ENCODE results near the gene KRT84. TPM values are rescaled to one million over a fixed set of nuclear protein-coding genes. Genes with fewer than 3 reads are reported as not detected.
A peak's percentile ranks its signal among the peaks of the same experiment; 100 is the strongest.

Gene KRT84
- total and polyA plus RNA-seq, 4 donors = not detected

DNA sequence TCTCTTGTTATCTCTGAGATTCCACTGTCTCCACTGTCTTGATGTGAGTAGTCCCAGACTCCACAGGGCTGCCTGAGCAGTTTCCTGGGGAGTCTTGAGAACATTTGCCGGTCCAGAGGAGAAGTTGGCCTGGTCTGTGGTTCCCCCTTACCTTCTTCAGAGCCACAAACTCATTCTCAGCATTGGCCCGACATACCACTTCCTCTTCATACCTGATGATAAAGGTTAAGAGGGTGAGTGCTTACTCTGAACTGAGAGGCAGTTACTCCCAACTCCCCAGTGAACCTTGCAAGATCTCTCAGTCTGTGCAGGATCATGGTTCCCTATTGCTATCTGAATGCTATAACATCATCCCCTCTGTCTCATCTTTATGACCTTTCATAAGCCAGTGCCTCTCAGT, 2.6 kb downstream of the KRT84 start:
- no peak for ATAC-seq (ENCODE audit: insufficient read depth, low FRiP score)
- 29 to 51% methylated on average over 2 of the region's 2 CpGs for WGBS, 2 donors
- Histone ChIP-seq H3K4me1 (ENCODE audit: control insufficient read depth in 5 of 5, insufficient read depth in 5 of 5, low read length in 5 of 5) (no peaks in the 10 kb centered on the region), H3K9me3 (ENCODE audit: control insufficient read depth in 4 of 4, insufficient read depth in 3 of 4, low read length in 3 of 4) (no peaks in the 10 kb centered on the region), H3K4me3 (no peak overlapping the region), H3K27me3 (ENCODE audit: control insufficient read depth in 3 of 3, insufficient read depth in 3 of 3, low read length in 2 of 3) (peaks cover 0 to 13% (median 0%) of the 10 kb centered on the region in 3 donors), H3K9ac (ENCODE audit: insufficient read depth in 1 of 2, low read length in 2 of 2) (no peak overlapping the region), H3K36me3 (ENCODE audit: control insufficient read depth in 4 of 4, insufficient read depth in 4 of 4, low read length in 4 of 4) (no peaks in the 10 kb centered on the region), H3K27ac (ENCODE audit: low read depth in 1 of 2, low read length in 1 of 2) (no peak overlapping the region)
- TF ChIP-seq, protein P1, sequence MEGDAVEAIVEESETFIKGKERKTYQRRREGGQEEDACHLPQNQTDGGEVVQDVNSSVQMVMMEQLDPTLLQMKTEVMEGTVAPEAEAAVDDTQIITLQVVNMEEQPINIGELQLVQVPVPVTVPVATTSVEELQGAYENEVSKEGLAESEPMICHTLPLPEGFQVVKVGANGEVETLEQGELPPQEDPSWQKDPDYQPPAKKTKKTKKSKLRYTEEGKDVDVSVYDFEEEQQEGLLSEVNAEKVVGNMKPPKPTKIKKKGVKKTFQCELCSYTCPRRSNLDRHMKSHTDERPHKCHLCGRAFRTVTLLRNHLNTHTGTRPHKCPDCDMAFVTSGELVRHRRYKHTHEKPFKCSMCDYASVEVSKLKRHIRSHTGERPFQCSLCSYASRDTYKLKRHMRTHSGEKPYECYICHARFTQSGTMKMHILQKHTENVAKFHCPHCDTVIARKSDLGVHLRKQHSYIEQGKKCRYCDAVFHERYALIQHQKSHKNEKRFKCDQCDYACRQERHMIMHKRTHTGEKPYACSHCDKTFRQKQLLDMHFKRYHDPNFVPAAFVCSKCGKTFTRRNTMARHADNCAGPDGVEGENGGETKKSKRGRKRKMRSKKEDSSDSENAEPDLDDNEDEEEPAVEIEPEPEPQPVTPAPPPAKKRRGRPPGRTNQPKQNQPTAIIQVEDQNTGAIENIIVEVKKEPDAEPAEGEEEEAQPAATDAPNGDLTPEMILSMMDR (IDR thresholded peaks at IDR 0.05; ENCODE audit: control extremely low read depth, extremely low read depth) = no peak
- no peak for DNase-seq

DNA sequence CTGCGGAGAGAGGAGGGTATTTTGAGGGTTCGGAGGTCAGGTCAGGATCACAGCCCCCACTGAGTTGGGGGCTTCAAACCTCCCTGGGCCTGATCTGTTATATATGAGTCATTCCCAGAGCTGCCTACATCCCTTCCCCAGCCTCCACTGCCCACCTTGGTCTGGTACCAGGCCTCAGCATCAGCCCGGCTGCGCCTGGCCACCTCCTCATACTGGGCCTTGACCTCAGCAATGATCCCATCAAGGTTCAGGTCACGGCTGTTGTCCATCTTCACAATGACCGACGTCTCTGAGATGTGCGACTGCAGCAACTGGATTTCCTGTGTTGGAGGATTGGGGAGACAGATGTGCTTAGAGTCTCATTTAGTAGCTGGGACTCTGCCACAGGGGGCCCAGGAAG, 4.2 kb downstream of the KRT84 start:
- TF ChIP-seq, protein P1 (IDR thresholded peaks at IDR 0.05; ENCODE audit: control extremely low read depth, extremely low read depth) = no peak
- Histone ChIP-seq H3K9me3 (ENCODE audit: control insufficient read depth in 4 of 4, insufficient read depth in 3 of 4, low read length in 3 of 4) (no peaks in the 10 kb centered on the region), H3K4me1 (ENCODE audit: control insufficient read depth in 5 of 5, insufficient read depth in 5 of 5, low read length in 5 of 5) (no peaks in the 10 kb centered on the region), H3K27ac (ENCODE audit: low read depth in 1 of 2, low read length in 1 of 2) (no peak overlapping the region), H3K4me3 (no peak overlapping the region), H3K9ac (ENCODE audit: insufficient read depth in 1 of 2, low read length in 2 of 2) (no peak overlapping the region), H3K36me3 (ENCODE audit: control insufficient read depth in 4 of 4, insufficient read depth in 4 of 4, low read length in 4 of 4) (no peaks in the 10 kb centered on the region), H3K27me3 (ENCODE audit: control insufficient read depth in 3 of 3, insufficient read depth in 3 of 3, low read length in 2 of 3) (peaks cover 0 to 9% (median 0%) of the 10 kb centered on the region in 3 donors)
- ATAC-seq (ENCODE audit: insufficient read depth, low FRiP score) = no peak
- 85 to 87% methylated on average over 8 of the region's 8 CpGs for WGBS, 2 donors
- no peak for DNase-seq

DNA sequence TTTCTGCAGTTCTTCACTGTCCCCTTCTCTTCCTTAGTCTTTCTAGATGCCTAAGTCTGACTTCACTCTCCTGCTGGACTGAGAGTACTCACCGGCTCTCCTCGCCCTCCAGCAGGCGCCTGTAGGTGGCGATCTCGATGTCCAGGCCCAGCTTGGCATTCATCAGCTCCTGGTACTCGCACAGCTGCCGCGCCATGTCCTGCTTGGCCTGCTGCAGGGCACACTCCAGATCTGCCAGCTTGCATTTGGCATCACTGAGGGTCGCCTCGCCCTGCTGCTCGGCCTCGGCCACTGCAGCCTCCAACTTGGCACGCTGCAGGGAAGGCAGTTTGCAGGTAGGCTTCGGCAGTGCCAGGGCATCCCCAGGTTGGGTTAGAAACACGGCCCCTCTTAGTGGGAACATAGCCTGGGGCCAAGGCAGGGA, 5.2 kb downstream of the KRT84 start:
- Histone ChIP-seq H3K4me3 (no peak overlapping the region), H3K27me3 (ENCODE audit: control insufficient read depth in 3 of 3, insufficient read depth in 3 of 3, low read length in 2 of 3) (peaks cover 0 to 9% (median 0%) of the 10 kb centered on the region in 3 donors), H3K27ac (ENCODE audit: low read depth in 1 of 2, low read length in 1 of 2) (no peak overlapping the region), H3K9ac (ENCODE audit: insufficient read depth in 1 of 2, low read length in 2 of 2) (no peak overlapping the region), H3K9me3 (ENCODE audit: control insufficient read depth in 4 of 4, insufficient read depth in 3 of 4, low read length in 3 of 4) (no peaks in the 10 kb centered on the region), H3K4me1 (ENCODE audit: control insufficient read depth in 5 of 5, insufficient read depth in 5 of 5, low read length in 5 of 5) (no peaks in the 10 kb centered on the region), H3K36me3 (ENCODE audit: control insufficient read depth in 4 of 4, insufficient read depth in 4 of 4, low read length in 4 of 4) (no peaks in the 10 kb centered on the region)
- WGBS, 2 donors = 58 to 67% methylated on average over 15 of the region's 15 CpGs
- TF ChIP-seq, protein P1 (IDR thresholded peaks at IDR 0.05; ENCODE audit: control extremely low read depth, extremely low read depth) = no peak
- peak; percentile 16 to 51 (median 30) for DNase-seq
- ATAC-seq (ENCODE audit: insufficient read depth, low FRiP score) = no peak

DNA sequence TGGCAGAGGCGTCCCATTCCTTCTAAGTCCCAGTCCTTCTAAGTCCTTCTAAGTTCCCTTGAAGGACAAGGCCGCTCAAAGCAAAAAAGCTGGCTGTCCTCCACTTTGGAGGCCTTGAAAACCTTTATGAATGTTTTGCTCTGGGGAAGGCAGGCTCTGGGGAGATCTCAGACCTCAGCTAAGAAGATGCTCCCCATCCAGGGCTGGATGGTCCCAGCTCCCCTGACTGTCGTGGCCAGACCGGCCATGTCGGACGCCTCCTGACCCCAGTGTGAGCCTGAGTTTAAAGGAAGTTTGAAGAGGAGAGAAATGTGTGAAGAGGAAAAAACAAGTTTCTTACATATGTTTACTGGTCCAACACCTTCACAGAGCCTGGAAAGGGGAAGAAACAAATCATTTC, 5.9 kb downstream of the KRT84 start:
- H3K27ac ChIP-seq (ENCODE audit: low read depth in 1 of 2, low read length in 1 of 2) = no peak overlapping the region
- ATAC-seq (ENCODE audit: insufficient read depth, low FRiP score) (no peak), DNase-seq (no peak)
- no peaks in the 10 kb centered on the region for H3K36me3 ChIP-seq (ENCODE audit: control insufficient read depth in 4 of 4, insufficient read depth in 4 of 4, low read length in 4 of 4)
- H3K4me1 ChIP-seq (ENCODE audit: control insufficient read depth in 5 of 5, insufficient read depth in 5 of 5, low read length in 5 of 5) = no peaks in the 10 kb centered on the region
- H3K9me3 ChIP-seq (ENCODE audit: control insufficient read depth in 4 of 4, insufficient read depth in 3 of 4, low read length in 3 of 4) = no peaks in the 10 kb centered on the region
- H3K9ac ChIP-seq (ENCODE audit: insufficient read depth in 1 of 2, low read length in 2 of 2) = no peak overlapping the region
- TF ChIP-seq, protein P1 (IDR thresholded peaks at IDR 0.05; ENCODE audit: control extremely low read depth, extremely low read depth) = no peak
- 81 to 84% methylated on average over 6 of the region's 6 CpGs for WGBS, 2 donors
- H3K27me3 ChIP-seq (ENCODE audit: control insufficient read depth in 3 of 3, insufficient read depth in 3 of 3, low read length in 2 of 3) = peaks cover 0 to 9% (median 0%) of the 10 kb centered on the region in 3 donors
- H3K4me3 ChIP-seq = no peak overlapping the region
